ENCODE measurements around the gene HECTD4.
"Not testable (repeated sequence)": the region's sequence is repeated elsewhere in the genome, so short reads cannot be mapped to it uniquely, and the experiment has no call there.

HECTD4 gene

DNA sequence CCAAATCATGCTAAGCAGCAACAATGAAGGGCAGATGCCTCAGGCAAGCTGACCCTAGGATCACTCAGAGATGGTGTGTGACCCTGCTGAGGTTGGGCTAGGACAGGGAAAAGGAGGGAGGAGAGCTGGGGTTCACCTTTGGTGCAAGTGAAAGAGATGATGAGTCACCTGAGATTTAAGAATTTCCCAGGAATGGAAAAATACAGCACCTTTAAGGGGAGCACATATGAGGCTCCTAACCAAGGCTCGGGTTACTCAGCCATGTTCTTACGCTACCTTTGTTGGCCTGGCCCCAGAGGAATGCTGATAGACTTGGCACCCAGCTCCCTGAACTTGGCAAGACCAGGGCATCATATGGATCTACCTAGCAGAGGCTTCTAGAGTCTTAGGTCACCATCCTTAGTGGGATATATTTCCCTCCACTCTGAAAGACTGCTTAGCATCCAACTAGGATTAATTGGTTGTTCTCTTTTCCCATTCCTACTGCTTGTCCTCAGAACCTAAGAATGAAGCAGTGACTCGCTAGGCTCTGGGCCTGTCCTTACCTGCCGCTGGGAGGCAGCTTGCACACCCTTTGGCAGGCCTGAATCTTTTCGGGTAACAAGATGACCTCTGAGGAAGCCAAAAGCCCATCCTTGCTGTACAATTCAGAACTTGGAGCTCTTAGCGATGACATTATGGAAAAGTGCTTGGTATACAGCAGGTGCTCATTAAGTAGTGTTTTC, 269.7 kb downstream of the HECTD4 start:
- DNase-seq, result no peak

DNA sequence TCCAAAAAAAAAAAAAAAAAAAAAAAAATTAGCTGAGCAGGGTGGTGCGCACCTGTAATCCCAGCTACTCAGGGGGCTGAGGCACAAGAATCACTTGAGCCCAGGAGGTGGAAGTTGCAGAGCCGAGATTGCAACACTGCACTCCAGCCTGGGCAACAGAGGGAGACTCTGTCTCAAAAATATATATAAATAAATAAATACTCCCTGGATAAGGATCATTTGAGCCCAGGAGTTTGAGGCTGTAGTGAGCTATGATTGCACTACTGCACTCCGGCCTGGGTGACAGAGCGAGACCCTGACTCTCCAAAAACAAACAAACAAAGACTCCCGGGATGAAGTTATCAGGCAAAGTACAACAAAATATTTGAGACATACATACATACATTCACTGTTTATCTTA, 270.3 kb downstream of the HECTD4 start:
- no peak for DNase-seq

DNA sequence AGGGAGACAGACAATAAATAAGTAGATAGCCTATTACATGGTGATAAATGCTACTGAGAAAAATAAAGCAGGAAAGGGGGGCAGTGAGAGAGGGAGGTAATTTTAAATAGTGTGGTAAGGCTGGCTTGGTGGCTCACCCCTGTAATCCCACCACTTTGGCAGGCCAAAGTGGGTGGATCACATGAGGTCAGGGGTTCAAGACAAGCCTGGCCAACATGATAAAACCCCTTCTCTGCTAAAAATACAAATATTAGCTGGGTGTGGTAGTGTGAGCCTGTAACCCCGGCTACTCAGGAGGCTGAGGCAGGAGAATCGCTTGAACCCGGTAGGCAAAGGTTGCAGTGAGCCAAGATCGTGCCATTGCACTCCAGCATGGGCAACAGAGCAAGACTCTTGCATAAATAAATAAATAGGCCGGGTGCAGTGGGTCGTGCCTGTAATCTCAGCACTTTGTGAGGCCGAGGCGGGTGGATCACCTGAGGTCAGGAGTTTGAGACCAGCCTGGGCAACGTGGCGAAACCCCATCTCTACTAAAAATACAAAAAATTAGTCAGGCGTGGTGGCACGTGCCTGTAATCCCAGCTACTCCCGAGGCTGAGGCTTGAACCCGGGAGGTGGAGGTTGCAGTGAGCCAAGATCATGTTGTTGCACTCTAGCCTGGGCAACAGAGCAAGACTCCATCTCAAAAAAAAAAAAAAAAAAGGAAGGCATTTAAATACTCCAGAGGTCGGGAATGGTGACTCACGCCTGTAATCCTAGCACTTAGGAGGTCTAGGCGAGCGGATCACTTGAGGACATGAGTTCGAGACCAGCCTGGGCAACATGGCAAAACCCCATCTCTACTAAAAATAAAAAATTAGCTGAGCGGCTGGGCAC, 271.2 kb downstream of the HECTD4 start:
- not testable (repeated sequence) for DNase-seq

Measured in effector CD8-positive, alpha-beta T cell (primary cell).